GM21423 (cell line): ENCODE measurements around the gene WNT6.
"Not testable (repeated sequence)": the region's sequence is repeated elsewhere in the genome, so short reads cannot be mapped to it uniquely, and the experiment has no call there.

Experiments
- ATAC-seq: cut with Tn5 transposase; IDR thresholded peaks from one replicate; pipeline ENCODE4 v1.9.1; 2021; ENCODE audit warnings: mild to moderate bottlenecking, moderate library complexity; ENCODE audit not compliant: unreplicated experiment

The WNT6 gene

DNA sequence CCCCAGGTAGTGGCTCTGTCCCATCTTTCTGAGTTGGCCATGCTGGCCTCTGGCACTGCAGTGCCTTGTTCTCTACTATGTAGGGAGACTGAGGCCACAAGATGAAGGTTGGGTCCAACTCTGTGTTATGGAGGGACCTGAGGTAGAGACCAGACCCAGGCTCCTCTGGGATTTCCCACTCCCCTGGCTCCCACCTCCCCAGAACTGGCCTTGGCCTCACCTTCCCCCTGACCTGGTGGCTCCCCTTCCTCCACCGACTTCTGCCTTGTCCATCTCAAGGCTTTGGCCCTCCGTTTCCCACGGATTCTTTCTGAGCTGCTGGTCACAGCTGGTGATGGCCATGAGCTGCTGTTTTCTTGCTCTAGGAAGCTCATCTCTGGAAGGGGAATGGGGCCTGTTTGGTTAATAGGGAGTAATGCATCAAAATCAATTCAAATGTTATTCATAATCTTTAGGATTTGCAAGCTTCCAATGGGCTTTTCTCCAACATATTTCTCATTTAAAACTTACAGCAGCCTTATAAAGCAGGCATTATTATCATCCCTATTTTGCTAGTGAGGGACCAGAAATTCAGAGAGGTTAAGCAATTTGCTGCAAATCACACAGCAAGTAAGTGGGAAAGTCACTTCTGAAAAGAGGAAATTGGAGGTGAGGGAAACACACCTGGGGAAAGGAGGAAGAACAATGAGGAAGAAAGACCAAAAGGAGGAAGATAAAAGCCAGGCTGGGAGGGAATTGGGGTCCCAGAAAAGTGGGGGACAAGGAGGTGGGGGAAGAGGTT lies 28.9 kb upstream of the WNT6 start:
- ATAC-seq: no peak

DNA sequence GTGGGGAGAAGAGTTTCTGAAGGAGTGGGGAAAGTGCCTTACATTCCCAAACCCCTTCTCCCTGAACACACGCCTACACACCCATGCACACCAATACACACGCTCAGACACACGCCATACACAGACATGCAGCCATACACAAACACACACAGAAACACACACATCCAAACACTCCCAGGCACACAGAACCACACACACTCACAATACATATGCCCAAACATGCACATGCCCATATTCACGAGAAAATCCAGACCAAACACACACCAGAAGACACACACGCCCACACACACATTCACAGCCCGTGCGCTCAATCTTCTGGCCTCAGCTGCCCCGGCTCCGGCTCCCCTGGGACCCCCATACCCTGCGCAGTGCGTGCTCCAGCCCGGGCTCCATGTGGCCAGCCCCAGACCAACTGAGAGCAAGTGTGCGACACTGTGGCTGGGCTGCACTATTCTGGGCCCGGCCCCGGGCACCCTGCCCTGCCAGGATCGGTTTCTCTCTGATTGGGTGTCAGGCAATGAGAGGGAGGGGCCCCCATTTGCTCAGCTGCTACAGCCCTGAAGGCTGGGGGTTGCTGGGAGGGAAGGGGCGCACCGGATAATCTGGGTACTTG lies 28.1 kb upstream of the WNT6 start, which contains the start of gene PRKAG3:
Gene PRKAG3 (minus strand): TSS at position 426 of the 613 bp plus-strand sequence.
- no peak for ATAC-seq

DNA sequence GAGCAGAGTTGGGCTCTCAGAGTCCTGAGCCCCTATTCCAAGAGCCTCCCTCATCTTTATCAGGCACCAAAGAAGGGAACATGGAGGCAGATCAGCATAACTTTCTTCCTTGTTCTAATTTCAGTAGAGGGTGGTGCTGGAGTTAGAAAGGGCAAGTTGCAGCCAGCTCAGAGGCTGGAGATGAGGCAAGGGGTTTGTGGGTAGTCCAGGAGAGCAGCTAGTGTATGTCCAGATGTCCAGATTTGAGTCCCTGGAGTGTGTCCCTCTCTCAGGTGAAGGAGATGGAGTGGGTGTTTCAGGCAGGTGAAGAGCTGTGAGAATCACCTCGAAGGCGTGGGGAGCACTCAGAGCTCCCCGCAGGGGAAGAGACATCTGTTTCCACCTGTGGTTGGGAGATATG lies 27.5 kb upstream of the WNT6 start:
- no peak for ATAC-seq

DNA sequence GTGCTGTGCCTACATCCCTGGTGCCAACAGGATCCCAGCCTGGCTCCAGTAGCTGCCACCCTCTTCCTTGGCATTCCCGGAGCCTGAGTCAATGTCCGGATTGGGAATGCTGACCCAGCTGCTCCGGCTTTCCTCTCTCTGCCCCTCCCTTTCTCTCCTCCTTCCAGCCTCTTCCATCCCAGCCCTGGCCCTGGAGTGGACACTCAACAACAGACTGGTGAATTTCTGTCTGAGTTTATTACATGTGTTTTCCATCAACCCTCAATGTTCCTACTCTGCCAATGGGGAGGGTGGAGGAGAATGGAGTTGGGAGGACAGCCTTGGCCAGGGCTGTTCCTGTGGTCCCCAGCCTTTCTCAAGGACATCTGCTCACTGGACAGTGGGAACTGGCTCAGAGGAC lies 27.1 kb upstream of the WNT6 start:
- ATAC-seq: no peak

DNA sequence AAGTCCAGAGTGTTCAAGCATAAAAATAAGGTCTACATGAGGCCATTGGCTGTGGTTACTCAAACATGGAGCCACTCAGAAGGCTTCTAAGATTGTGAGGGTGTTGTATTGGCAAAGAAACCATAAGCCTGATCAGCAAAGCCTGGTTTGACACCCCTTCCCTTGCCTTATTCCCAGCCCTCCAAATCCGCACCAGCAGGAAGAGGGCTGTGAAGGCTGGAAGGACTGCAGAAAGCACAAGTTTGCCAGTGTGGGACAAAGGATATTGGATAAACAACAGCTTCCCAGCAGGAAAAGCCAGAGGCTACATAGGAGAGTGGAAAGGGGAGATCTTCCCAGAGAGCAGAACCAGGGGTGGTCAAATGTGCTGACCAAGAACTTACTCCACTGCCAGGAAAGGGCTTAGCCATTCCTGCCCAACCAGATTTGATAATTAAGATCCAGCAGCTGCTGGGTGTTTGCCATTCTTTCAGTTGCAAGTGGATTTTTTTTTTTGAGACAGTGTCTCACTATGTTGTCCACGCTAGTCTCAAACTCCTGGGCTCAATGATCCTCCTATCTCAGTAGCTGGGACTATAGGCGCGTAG lies 26.5 kb upstream of the WNT6 start:
- ATAC-seq: no peak

DNA sequence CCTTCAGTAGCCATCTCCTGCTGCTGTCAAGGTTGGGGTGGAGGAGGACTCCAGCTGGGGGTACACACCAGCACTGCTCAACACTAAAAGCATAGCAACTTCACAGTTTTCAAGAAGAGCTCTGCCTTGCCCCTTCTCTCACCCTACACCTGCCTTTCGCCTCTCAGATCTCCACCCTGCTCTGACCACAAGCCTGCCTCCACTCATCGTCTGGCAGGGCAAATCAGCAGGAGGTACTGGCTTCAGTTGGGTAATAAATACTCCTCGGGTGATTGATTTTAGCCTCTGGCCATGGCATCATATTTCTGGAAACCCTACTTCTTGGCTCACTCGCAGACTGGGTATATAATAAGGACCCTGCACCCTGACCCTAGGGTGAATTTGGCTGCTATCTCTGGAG lies 24.9 kb upstream of the WNT6 start:
- ATAC-seq: no peak

DNA sequence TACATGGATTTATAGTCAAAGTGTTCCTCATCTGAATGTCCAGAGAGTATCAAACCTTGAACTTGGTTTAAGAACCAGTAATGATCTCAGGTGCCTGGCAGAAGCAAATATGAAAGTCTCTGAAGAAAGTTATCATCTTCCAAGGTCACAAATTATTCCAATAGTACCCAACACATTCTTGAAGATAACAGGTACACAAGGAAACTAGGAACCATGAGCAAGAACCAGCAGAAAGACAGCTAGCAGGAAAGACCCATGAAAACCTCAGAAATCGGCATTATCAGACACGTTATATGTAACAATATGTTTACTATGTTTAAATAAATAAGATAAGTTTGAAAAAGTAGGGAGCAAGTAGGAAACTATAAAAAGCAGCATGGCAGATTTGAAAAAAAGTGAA lies 22.1 kb upstream of the WNT6 start:
- ATAC-seq: no peak

DNA sequence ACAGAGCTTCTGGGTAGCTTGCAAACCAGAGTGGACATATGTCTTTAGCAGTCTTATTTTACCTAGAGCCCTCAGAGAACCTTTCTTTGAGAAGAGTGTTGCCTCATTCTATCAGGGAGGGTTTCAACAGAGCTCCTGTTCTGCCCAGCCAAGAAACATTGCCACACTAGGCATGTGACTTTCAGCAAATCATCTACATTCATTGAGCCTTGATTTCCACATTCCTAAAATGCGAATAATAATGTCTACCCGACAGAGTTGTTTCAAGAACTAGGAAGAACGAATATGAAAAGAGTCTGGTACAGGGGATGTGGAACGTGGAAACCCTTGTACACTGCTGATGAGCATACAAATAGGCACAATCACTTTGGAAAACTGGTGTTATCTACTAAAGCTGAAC lies 20.2 kb upstream of the WNT6 start:
- ATAC-seq: no peak

DNA sequence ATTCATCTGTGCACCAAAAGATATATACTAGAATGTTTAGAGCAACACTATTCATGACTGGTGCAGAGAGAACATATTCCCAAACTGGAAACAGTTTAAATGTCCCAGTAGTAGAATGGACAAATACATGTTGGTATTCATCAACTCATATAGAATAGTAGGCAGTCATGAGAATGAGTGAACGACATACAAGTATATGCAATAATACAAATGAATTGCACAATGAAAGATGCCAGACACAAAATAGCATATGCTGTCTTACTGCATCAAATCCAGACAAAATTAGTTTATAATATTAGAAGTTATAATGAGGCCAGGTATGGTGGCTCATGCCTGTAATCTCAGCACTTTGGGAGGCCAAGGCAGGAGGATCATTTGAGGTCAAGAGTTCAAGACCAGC lies 19.7 kb upstream of the WNT6 start:
- no peak for ATAC-seq

DNA sequence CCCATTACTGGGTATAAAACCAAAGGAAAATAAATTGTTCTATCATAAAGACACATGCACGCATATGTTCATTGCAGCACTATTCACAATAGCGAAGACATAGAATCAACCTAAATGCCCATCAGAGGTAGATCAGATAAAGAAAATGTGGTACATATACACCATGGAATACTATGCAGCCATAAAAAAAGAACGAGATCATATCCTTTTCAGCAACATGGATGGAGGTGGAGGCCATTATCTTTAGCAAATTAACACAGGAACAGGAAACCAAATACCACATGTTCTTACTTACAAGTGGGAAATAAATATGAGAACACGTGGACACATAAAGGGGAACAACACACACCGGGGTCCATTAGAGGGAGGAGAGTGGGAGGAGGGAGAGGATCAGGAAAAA lies 15.3 kb upstream of the WNT6 start:
- not testable (repeated sequence) for ATAC-seq

DNA sequence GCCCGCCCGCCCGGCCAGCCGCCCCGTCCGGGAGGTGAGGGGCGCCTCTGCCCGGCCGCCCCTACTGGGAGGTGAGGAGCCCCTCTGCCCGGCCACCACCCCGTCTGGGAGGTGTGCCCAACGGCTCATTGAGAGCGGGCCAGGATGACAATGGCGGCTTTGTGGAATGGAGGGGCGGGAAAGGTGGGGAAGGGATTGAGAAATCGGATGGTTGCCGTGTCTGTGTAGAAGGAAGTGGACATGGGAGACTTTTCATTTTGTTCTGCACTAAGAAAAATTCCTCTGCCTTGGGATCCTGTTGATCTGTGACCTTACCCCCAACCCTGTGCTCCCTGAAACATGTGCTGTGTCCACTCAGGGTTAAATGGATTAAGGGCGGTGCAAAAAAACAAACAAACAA lies 12.6 kb upstream of the WNT6 start:
- ATAC-seq: not testable (repeated sequence)

DNA sequence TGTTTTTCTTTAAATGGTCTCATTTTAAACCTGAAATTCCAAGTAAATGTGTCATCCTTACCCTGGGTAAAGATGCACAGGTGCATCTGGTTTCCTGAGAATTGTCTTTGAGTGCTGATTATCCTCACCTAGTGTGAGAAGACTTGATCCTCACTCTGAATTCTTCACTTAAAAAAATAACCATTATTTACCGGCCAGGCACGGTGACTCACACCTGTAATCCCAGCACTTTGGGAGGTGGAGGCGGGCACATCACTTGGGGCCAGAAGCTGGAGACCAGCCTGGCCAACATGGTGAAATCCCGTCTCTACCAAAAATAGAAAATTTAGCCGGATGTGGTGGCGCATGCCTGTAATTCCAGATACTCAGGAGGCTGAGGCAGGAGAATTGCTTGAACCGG lies 9.9 kb upstream of the WNT6 start:
- no peak for ATAC-seq

DNA sequence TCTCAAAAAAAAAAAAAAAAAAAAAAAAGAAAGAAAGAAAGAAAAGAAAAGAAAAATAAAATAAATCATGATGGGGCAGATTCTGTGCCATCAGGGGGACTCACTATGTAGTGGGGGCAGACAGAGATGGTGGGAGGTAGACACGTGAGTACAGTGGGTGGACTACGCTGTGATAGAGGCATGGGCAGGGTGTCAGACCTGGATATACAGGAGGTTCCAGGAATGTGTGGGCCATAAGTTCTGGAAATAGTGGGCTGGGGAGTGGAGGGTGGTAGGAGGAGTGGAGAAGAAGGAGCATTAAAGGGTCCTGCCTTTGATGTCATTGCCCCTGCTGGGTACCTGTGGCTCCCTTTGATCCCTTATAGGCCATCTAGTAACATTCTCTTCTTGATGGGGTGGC lies 8.8 kb upstream of the WNT6 start:
- ATAC-seq: no peak

DNA sequence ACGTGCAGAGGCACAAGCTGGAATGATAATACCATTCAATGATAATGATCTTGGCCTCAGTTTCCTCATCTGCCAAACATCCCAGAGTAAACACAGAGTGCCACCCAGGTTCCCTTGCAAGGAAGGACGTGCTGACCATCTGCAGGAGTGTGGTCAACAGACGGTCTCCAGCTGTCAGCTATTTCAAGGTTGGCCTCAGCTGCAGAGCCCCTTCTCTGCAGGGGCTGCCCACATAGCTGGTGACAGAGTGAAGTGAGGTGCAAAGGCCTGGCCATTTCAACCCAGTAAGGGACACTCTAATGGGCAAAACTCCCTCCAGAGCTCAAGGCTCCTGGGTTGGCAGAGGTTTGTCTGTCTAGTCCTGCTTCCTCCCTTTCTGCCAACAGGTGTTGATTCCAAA lies 8.3 kb upstream of the WNT6 start:
- ATAC-seq: no peak

DNA sequence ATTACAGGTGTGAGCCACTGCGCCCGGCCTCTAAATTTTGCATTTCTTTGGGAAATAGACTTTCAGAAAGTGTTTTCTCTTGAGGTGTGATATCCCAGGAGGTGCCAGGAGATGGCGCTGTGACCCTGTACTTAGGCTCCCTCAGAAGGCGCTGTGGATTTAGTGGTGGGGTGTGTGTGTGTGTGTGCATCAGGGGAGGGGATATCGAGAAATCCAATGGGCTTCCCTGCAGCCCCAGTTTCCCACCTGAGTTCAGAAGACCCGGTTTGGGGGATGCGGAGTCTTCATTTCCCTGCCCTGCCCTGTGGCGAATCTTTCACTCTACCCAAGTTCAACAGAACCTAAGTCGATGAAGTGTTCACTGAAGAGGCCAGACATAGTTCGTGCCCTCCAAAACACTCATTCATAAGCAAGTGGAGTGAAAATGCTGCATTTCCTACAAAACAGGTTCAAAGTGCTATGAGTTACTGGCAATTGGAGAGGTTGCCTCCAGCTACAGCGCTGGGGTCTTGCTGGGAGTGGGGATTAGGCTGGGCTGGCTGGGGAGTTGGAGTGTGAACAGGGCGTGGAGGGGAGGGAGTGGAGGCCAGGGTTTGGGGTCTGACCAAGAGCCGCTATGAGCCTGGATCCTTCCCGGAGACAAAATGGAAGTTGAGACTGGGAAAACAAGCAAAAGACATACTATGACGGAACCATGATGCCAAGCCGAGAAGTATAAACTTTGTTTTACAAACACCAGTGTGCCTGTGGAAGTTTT lies 6.5 kb upstream of the WNT6 start:
- no peak for ATAC-seq

DNA sequence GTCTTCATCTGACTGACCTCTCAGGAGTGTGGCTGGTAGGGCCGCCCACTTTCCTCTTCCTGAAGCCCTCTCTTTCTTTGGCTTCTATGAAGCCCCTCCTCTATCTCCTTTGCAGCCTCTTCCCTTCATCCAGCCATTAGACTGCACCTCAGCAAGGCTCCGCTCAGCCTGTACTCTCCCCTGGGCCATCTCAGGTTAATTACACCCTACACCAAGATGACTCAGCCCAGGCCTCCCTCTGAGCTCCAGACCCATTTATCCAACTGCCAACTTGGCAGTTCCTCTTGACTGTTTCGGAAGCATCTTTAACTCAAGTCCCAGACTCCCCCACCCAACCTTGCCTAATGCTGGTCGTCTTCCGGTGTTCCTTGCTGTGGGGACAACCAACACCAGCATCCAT lies 5.8 kb upstream of the WNT6 start:
- ATAC-seq: no peak

DNA sequence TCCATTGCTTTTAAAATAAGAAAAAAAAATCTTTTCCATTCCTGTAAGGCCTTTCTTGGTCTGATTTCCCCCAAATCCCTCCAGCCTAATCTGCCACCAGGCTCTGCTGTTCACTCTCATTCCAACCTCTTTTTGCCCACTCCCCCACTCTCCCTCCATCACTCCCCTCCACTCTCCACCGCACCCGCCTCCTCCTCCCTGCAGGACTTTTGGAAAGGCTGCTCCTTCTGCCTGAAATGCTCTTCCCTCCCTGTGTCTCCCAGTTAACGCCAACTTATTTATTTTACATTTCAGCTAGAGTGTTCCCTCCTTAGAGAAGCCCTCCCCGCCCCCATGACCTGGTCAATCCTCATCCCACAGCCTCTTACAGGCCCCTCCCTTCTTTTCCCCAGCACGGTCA lies 4.7 kb upstream of the WNT6 start:
- ATAC-seq: no peak

DNA sequence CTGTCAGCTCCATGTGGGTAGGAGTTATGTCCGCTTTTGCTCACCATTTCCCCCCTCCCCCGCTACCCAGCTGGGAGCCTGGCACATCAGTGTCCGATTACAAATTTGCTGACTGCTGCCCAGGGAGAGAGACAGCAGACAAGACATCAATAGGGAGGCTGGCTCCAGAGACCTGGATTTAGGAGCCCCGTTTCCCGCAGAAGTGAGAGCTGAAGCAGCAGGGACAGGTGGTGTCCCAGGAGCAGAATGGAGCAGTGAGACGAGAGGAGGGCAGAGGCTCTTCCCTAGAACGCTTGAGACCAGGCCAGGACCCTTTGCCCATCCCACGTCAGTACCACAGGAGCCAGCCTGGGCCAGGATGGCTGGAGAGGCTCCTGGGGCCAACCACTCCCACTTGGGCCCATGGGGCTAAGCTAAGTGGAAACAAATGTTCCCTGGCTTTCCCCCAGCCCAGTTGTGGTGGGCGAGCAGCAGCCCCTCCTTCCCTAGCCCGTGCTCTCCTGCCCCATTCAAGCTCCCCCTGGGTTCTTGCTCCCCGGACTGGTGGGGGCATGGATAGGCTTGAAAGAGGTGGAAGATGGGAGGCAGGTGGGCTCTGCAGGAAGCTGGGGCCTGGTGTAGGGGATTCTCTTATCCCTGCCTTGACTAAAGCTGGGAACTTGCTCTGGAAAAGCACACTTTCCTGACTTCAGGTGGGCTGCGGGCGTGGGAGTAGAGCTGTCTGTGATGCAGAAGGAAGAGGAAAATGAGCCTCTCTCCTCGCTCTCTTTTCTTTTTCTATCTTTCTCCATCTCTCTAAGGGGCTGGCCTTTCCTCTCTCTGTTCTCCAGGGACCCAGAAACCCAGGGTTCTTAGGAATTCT lies 4.1 kb upstream of the WNT6 start:
- ATAC-seq: no peak

DNA sequence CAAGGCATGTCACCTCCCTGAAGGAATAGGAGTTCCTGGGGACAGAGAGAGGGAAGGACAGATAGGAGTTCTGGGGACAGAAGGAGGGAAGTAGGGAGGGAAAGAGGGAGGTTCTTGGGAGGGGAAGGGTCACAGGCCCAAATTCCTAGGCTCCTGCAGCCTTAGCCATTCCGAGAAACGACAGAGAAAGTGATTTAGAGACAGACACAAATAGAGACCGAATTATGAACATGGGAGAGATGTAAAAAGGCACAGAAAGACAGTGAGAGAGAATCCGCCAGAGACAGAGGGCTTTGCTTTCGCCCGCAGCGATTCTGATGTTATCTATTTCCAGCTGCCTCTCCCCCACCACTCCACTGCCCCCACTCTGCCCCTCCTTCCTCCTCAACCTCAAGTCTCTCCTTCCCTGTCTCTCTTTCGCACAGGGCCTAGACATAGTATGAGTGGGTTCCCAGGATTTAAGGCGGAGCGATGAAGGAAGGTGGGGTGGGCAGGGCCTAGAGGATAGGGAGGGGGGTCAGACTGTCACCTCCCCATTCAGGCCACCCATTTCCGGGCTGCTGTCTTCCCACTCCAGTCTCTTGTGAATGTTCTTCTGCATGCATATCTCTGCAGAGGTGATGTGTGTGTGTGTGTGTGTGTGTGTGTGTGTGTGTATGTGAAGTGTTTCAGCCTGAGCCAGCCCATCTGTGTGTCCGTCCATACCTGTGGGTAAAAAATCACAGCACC lies 3.3 kb upstream of the WNT6 start:
- no peak for ATAC-seq

DNA sequence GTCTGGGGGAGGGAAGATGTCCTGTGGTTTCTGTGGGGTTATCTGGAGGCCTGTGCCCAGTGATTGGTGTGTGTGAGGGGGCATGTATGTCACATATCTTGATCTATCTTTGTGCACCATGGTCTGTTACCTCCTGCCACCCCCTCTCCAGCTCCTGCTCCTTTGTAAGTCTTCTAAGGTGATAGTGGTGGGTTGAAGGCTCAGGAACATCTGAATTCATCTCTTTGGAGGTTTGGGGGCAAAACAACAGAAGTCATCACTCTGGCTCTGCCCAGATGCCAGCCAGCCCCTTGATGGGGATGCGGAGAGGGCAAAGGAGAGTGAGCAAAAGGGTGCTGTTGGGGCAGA lies 2.7 kb upstream of the WNT6 start:
- no peak for ATAC-seq
